Mucosa of descending colon (tissue), 3 donors: Measurements from ENCODE around the gene PRSS57. TPM values are rescaled to one million over a fixed set of nuclear protein-coding genes. Genes with fewer than 3 reads are reported as not detected.

Experiments used
- ATAC-seq: fragments of 200-7000 bp; cut with Tn5 transposase; one replicate; pipeline ENCODE4 v1.9.1; 2020; ENCODE audit warnings: mild to moderate bottlenecking, moderate library complexity
- DNase-seq, 3 donors: peaks; one replicate each; pipeline ENCODE4 v3.0.0-alpha.2; 2020
- H3K36me3 ChIP-seq: fragments of 200-600 bp; one replicate; pipeline ENCODE4 v1.8.0; 2021; ENCODE audit warnings: low read depth, mild to moderate bottlenecking
- H3K4me1 ChIP-seq: fragments of 200-600 bp; one replicate; pipeline ENCODE4 v1.8.0; 2021; ENCODE audit warnings: low read depth, mild to moderate bottlenecking
- H3K4me3 ChIP-seq: fragments of 200-600 bp; one replicate; pipeline ENCODE4 v1.8.0; 2021; ENCODE audit warnings: mild to moderate bottlenecking
- H3K9me3 ChIP-seq: fragments of 200-600 bp; one replicate; pipeline ENCODE4 v1.8.0; 2021; ENCODE audit warnings: mild to moderate bottlenecking
- intact Hi-C, 2 donors: fragments of 100-400 bp; cut with DNase I in 1 of 2; cut with micrococcal nuclease in 1 of 2; formaldehyde crosslinking; loops; one replicate each; pipeline versions ENCODE4 v1.11.0 to v1.11.1; 2022; cut with DNase I, micrococcal nuclease
- total RNA-seq, 3 donors: library from RNA; stranded (reverse); fragmentation: NEBNext Ultra II Directional in 2 of 3; extraction: Animal tissue kit (Norgen Biotek cat#: 25700) in 2 of 3; gene quantifications; one replicate each; pipeline versions ENCODE4 v1.2.1 to v1.2.4, GENCODE V29; 2021 to 2023
- TF ChIP-seq, protein P1 (sequence below): fragments of 200-600 bp; IDR thresholded peaks from one replicate; pipeline ENCODE4 v1.8.0; 2022; ENCODE audit warnings: antibody characterized with exemption, mild to moderate bottlenecking
- donor health status: DM: no; HTN: no; CAD: no; lungs with moderate emphysema.
- donor health status: DM: no; HTN: no; CAD: no.
- donor health status: DM: no; HTN: yes; CAD: no.

The PRSS57 gene
- total RNA-seq, 3 donors from 2014 or later: not detected

GRCh38 chr19:720345-721160 is 25.3 kb upstream of the PRSS57 start:
- ATAC-seq: peak; percentile 43
- H3K4me3 ChIP-seq: no peak overlapping the region
- H3K4me1 ChIP-seq: no peaks in the 10 kb centered on the region
- TF ChIP-seq, protein P1, sequence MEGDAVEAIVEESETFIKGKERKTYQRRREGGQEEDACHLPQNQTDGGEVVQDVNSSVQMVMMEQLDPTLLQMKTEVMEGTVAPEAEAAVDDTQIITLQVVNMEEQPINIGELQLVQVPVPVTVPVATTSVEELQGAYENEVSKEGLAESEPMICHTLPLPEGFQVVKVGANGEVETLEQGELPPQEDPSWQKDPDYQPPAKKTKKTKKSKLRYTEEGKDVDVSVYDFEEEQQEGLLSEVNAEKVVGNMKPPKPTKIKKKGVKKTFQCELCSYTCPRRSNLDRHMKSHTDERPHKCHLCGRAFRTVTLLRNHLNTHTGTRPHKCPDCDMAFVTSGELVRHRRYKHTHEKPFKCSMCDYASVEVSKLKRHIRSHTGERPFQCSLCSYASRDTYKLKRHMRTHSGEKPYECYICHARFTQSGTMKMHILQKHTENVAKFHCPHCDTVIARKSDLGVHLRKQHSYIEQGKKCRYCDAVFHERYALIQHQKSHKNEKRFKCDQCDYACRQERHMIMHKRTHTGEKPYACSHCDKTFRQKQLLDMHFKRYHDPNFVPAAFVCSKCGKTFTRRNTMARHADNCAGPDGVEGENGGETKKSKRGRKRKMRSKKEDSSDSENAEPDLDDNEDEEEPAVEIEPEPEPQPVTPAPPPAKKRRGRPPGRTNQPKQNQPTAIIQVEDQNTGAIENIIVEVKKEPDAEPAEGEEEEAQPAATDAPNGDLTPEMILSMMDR: no peak
- H3K9me3 ChIP-seq: peaks cover under 1% of the 10 kb centered on the region
- intact Hi-C loops: no loop called here
- no peaks in the 10 kb centered on the region for H3K36me3 ChIP-seq
- no peak for DNase-seq

GRCh38 chr19:719636-720344 is 24.5 kb upstream of the PRSS57 start:
- TF ChIP-seq, protein P1: no peak
- no peak overlapping the region for H3K4me3 ChIP-seq
- H3K9me3 ChIP-seq: peaks cover 4% of the 10 kb centered on the region
- DNase-seq (no peak), ATAC-seq (no peak)
- no peaks in the 10 kb centered on the region for H3K4me1 ChIP-seq
- intact Hi-C loops: no loop called here
- H3K36me3 ChIP-seq: no peaks in the 10 kb centered on the region

- peak in 2 of 3 donors; percentile 41 to 67 for DNase-seq
- TF ChIP-seq, protein P1: no peak
Measured at GRCh38 chr19:718991-719512, 23.8 kb upstream of the PRSS57 start.

DNA sequence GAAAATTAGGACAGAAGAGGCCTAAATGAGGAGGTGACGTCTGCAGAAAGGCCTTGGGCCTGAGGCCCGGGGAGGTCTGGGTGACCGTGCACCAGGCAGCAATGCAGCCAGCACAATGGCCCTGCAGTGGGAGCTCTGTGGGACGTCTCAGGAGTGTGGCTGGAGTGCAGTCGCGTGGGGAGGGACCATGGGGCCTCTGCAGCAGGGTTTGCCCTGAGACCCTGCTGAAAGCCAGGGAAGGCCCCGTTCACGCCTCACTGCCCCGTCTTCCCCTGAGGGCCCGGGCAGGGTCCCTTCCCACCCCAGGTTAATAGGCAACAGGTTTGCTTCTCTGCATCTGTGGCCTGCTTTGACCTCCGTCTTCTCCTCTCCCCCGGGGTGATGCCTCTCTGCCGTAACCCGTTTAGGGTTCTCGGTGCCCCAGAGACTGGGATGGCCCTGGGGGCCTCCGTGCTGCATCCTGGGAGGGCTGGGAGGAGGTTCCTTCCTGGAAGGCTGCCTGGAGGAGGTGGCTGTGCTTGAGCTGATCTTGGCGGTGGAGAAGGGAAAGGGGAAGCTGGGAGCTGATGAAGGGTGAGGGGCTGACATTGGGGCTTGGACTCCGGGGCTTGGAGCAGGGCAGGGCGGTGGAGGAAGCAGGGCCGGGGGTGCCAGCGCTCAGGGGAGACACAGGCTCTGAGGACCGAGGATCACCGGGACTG is 23.1 kb upstream of the PRSS57 start:
- no peak for DNase-seq
- intact Hi-C loops: no loop called here
- no peaks in the 10 kb centered on the region for H3K4me1 ChIP-seq
- peak; percentile 9 for ATAC-seq
- TF ChIP-seq, protein P1: no peak
- peaks cover 4% of the 10 kb centered on the region for H3K9me3 ChIP-seq
- no peak overlapping the region for H3K4me3 ChIP-seq
- H3K36me3 ChIP-seq: no peaks in the 10 kb centered on the region

More at GRCh38 chr19:718991-719512, 23.8 kb upstream of the PRSS57 start:
- H3K4me1 ChIP-seq: no peaks in the 10 kb centered on the region
- no peaks in the 10 kb centered on the region for H3K36me3 ChIP-seq
- H3K4me3 ChIP-seq: no peak overlapping the region
- ATAC-seq: peak; percentile 42
- intact Hi-C loops: no loop called here
- peaks cover 4% of the 10 kb centered on the region for H3K9me3 ChIP-seq

GRCh38 chr19:715347-715746 is 20.1 kb upstream of the PRSS57 start:
- intact Hi-C loops: no loop called here
- TF ChIP-seq, protein P1: no peak
- Histone ChIP-seq H3K36me3 (no peaks in the 10 kb centered on the region), H3K4me3 (no peak overlapping the region), H3K4me1 (no peaks in the 10 kb centered on the region), H3K9me3 (peaks cover 4% of the 10 kb centered on the region)
- no peak for ATAC-seq
- DNase-seq: no peak
